Gastroesophageal sphincter (tissue), 3 donors: ENCODE results near the gene NCBP2.

Source experiments
- EP300 ChIP-seq: sonication (generic); formaldehyde crosslinking; IDR thresholded peaks from one replicate; pipeline ENCODE4 v1.6.1; 2017; ENCODE audit warnings: antibody characterized with exemption, mild to moderate bottlenecking
- POLR2A ChIP-seq, 2 donors: fragments of 450-650 bp; IDR thresholded peaks; one replicate each; pipeline ENCODE4 v1.6.1; 2017; ENCODE audit warnings: antibody characterized with exemption in 2 of 2, mild to moderate bottlenecking in 2 of 2, moderate library complexity in 1 of 2
- POLR2AphosphoS5 ChIP-seq: sonication (generic); formaldehyde crosslinking; IDR thresholded peaks from one replicate; pipeline ENCODE4 v1.6.1; 2017; ENCODE audit warnings: antibody characterized with exemption
- TF ChIP-seq, protein P1 (sequence below), 4 experiments: fragments of 200-600 bp in 2 of 4; fragments of 450-650 bp in 2 of 4; sonication (generic) in 1 of 4; IDR thresholded peaks; one replicate each; pipeline ENCODE4 v1.5.1; 2017 to 2019; ENCODE audit warnings: antibody characterized with exemption in 4 of 4, mild to moderate bottlenecking in 2 of 4, moderate library complexity in 2 of 4

DNA sequence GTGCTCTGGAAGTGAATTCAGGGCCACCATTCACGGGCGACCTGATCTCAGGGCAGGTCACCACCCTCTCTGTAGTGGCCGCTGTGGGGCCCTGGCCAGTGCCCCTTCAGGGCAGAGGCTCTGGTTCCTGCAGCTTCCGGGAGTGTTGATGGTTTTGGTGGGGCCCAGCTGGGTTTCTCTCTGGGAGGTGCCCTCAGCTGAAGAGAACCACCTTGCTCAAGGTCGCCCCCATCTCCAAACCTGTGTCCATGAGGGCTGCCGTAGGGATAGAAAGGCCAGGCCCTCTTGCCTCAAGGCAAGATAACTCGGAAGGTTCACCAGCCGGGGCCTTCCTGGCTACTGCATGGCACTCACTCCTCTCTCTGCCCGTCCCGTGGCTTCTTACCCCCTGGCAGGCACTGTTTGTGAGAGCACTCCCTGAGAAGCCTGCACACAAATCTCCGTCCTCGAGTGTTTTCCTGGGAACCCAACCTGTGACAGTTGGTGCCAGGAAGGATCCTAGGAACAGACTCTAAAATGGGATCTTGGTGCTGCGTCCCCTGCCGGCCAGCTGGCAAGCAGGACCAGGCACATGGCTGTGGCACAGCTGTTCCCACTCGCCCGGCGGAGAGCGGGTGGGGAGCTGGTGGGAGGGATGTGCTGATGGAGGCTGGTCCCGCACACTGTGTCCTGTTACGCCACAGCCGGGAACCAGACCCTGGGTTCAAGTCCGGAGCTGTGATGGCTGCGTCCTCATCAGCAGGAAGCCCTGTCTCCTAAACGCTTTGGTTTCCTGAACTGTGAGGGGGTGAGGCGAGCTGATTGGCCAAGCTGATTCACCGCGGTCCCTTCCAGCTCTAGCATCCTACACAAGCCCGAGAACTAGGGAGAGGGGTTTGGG, 49.5 kb upstream of the NCBP2 start:
- no peak for TF ChIP-seq EP300
- TF ChIP-seq POLR2A (IDR thresholded peaks at IDR 0.05), result no peak
- TF ChIP-seq, protein P1, sequence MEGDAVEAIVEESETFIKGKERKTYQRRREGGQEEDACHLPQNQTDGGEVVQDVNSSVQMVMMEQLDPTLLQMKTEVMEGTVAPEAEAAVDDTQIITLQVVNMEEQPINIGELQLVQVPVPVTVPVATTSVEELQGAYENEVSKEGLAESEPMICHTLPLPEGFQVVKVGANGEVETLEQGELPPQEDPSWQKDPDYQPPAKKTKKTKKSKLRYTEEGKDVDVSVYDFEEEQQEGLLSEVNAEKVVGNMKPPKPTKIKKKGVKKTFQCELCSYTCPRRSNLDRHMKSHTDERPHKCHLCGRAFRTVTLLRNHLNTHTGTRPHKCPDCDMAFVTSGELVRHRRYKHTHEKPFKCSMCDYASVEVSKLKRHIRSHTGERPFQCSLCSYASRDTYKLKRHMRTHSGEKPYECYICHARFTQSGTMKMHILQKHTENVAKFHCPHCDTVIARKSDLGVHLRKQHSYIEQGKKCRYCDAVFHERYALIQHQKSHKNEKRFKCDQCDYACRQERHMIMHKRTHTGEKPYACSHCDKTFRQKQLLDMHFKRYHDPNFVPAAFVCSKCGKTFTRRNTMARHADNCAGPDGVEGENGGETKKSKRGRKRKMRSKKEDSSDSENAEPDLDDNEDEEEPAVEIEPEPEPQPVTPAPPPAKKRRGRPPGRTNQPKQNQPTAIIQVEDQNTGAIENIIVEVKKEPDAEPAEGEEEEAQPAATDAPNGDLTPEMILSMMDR (IDR thresholded peaks at IDR 0.05), result no peak
- no peak for TF ChIP-seq POLR2AphosphoS5
